Measurements from ENCODE around the gene NDUFB2. TPM values are rescaled to one million over a fixed set of nuclear protein-coding genes. Genes with fewer than 3 reads are reported as not detected.
"Not testable (repeated sequence)": the region's sequence is repeated elsewhere in the genome, so short reads cannot be mapped to it uniquely, and the experiment has no call there.

Gene NDUFB2
- total RNA-seq, 1 donor from 2014 or later, result 192 TPM

DNA sequence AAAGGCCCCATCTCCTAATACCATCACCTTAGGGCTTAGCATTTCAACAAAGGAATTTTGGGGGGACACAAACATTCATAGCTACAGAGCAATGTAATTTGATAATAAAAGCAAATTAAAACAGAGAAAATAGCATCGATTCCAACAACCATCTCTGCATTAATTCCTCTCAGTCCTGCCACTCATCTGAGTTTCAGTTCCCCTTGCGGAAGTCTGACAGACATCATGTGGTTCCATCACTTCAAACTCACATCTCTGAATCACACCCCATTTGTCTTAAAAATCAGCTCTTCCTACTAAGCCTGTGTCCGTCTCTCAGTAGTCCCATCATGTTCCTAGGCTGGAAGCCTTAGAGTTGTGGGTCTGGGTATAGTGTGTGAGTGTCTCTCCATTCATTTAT lies 20.2 kb upstream of the NDUFB2 start:
- no peaks in the 10 kb centered on the region for H3K9me3 Mint-ChIP-seq
- H3K4me1 Mint-ChIP-seq, result peaks cover 31% of the 10 kb centered on the region
- H3K27me3 Mint-ChIP-seq, result no peaks in the 10 kb centered on the region
- no peak overlapping the region for H3K4me3 Mint-ChIP-seq
- intact Hi-C loops (cut with micrococcal nuclease), result no loop called here
- DNase-seq, result no peak
- no peak overlapping the region for H3K27ac Mint-ChIP-seq
- peaks cover 35% of the 10 kb centered on the region for H3K36me3 Mint-ChIP-seq (ENCODE audit: low read depth)

DNA sequence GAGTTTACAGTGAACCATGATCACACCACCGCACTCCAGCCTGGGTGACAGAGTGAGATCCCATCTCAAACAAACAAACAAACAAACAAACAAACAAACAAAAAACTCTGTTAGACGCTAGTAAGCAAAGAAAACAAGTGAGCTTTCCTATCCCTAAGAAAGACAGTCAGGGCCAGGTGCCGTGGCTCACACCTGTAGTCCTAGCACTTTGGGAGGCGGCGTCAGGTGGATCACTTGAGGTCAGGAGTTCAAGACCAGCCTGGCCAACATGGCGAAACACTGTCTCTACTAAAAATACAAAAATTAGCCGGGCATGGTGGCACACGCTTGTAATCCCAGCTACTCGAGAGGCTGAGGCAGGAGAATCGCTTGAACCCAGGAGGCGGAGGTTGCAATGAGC lies 19.6 kb upstream of the NDUFB2 start:
- not testable (repeated sequence) for H3K4me3 Mint-ChIP-seq

DNA sequence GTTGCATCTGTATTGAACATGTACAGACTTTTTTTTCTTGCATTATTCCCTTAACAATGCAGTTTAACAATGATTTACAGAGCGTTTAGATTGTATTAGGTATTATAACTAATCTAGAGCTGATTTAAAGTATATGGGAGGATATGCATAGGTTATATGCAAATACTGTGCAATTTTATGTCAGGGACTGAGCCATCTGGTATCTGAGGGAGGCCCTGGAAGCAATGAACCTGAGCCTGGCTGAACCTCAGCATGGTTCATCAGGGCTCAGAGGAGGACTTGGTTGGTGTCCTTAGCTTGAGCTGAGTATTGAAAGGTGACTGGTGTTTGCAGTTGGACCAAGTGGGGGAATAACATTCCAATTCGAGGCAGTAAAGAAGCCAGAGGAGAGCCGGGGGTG lies 19.0 kb upstream of the NDUFB2 start:
- no peak for DNase-seq
- Mint-ChIP-seq H3K9me3 (no peaks in the 10 kb centered on the region), H3K4me3 (no peak overlapping the region), H3K27ac (no peak overlapping the region), H3K4me1 (peaks cover 26% of the 10 kb centered on the region), H3K36me3 (ENCODE audit: low read depth) (peaks cover 38% of the 10 kb centered on the region), H3K27me3 (no peaks in the 10 kb centered on the region)
- intact Hi-C loops (cut with micrococcal nuclease), result no loop called here

More for the DNA sequence above, 19.6 kb upstream of the NDUFB2 start:
- H3K27ac Mint-ChIP-seq; H3K9me3 Mint-ChIP-seq; intact Hi-C loops (cut with micrococcal nuclease); H3K27me3 Mint-ChIP-seq; DNase-seq: not testable (repeated sequence)
- H3K36me3 Mint-ChIP-seq (ENCODE audit: low read depth), result peaks cover 35% of the 10 kb centered on the region
- peaks cover 31% of the 10 kb centered on the region for H3K4me1 Mint-ChIP-seq

DNA sequence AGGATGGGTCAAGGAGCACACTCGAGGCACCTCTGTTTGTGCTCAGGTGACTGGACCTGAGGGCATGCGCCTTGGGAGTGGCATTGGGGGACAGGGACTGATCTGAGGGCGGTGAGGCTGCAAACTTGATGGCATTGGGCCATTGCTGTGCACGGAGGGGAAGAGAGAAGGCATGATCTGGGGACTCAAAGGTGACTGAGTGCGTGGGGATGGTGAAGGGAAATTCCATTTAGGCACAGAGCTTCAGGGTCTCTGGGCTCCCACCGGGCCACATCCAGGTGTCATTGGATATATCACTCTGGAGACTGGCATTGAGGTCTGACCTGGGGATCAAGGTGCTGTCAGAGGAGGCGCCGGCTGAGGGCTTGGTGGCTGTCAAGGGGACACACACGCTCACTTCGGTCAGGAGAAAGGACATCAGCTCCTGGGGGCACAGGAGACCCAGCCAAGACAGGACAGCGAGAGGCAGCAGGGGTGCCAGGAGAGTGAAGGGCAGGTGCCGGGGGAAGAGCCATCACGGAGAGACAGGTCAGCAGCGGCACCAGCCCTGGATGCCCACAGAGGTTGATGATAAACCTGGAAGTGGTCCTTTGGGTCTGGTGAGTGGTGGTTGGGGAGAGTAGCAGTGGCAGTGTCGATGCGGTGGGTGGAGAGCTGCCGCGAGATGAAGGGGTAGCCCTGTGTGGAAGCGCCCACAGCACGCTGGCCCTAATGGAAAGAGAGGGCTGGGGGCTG lies 18.3 kb upstream of the NDUFB2 start:
- Mint-ChIP-seq H3K4me1 (peaks cover 25% of the 10 kb centered on the region), H3K27ac (no peak overlapping the region), H3K9me3 (no peaks in the 10 kb centered on the region), H3K27me3 (no peaks in the 10 kb centered on the region), H3K4me3 (no peak overlapping the region), H3K36me3 (ENCODE audit: low read depth) (peaks cover 38% of the 10 kb centered on the region)
- no peak for DNase-seq
- intact Hi-C loops (cut with micrococcal nuclease), result no loop called here

DNA sequence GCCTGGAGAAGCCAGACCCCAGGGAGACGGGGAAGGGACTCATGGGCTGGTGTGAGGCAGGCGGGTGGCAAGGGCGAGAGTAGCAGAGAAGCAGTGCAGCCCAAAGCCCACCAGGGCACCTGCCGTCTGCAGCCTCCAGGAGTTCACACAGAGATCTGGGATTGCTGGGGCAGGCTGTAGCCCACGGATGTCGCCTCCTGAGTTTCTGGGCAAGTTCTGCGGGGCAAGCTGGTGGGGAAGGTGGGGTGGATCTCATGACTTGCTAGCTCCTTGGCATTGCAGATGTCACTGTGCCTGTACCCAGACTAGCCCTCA lies 17.7 kb upstream of the NDUFB2 start:
- H3K27me3 Mint-ChIP-seq, result no peaks in the 10 kb centered on the region
- no peak overlapping the region for H3K27ac Mint-ChIP-seq
- peaks cover 22% of the 10 kb centered on the region for H3K4me1 Mint-ChIP-seq
- peaks cover 38% of the 10 kb centered on the region for H3K36me3 Mint-ChIP-seq (ENCODE audit: low read depth)
- H3K9me3 Mint-ChIP-seq, result no peaks in the 10 kb centered on the region
- intact Hi-C loops (cut with micrococcal nuclease), result no loop called here
- no peak for DNase-seq
- no peak overlapping the region for H3K4me3 Mint-ChIP-seq

DNA sequence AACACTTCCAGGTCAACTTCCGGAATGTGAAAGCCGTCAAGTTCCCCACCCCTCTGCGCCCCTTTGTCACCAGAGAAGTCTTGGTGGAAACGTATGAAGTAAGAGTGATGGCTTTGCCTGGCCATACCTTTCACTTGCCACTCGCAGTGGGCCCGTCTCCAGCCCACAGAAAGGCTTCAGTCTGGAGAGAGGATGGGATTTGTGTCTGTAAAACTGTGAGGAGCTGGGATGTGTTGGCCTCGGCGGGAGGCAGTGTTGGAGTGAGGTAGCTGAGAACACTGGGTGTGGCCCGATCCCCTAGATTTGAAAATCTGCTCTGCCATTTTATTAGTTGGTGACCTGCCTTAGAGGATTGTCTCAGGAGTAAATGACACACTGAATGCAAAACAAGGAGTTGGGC lies 17.3 kb upstream of the NDUFB2 start:
- Mint-ChIP-seq H3K9me3 (no peaks in the 10 kb centered on the region), H3K4me1 (peaks cover 18% of the 10 kb centered on the region), H3K27me3 (no peaks in the 10 kb centered on the region), H3K36me3 (ENCODE audit: low read depth) (peaks cover 39% of the 10 kb centered on the region), H3K27ac (no peak overlapping the region), H3K4me3 (no peak overlapping the region)
- no peak for DNase-seq
- intact Hi-C loops (cut with micrococcal nuclease), result no loop called here

DNA sequence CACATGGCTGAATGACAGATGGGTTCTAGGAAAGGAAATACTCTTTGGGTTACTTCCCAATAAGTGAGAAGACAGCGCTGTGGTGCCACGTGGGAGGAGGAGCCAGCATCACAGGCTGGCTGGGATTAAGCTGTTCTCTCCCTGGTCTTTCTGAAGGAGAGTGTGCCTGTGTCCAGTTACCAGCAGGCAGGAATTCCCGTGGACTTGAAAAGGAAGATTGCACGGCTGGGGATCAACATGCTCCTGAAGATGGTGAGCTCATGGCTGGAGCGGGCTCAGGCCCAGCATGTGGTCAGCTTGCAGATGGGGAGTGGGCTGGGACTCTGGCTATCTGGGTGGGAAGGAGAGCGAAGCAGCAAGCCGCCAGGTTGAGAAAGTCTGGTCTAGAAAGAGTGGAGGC lies 15.6 kb upstream of the NDUFB2 start:
- DNase-seq, result no peak
- Mint-ChIP-seq H3K4me3 (no peak overlapping the region), H3K4me1 (peaks cover 7% of the 10 kb centered on the region), H3K9me3 (no peaks in the 10 kb centered on the region), H3K36me3 (ENCODE audit: low read depth) (peaks cover 37% of the 10 kb centered on the region), H3K27me3 (no peaks in the 10 kb centered on the region), H3K27ac (no peak overlapping the region)
- intact Hi-C loops (cut with micrococcal nuclease), result no loop called here

DNA sequence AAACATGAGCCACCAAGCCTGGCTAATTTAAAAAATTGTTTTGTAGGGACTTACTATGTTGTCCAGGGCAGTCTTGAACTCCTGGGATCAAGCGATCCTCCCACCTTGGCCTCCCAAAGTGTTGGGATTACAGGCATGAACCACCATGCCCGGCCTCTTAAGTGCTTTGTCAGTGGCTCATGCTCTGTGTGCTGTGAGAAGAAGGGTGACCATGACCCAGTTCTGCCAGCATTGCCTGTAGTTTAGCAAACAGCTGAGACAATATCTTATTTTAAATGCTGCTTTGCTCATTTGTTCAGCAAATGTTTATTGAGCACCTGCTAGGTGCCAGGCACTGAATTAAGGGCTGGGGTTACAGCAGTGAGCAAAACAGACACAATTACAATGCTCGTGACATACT lies 14.7 kb upstream of the NDUFB2 start:
- Mint-ChIP-seq H3K4me1 (peaks cover 3% of the 10 kb centered on the region), H3K36me3 (ENCODE audit: low read depth) (peaks cover 34% of the 10 kb centered on the region), H3K4me3 (no peak overlapping the region), H3K9me3 (no peaks in the 10 kb centered on the region), H3K27me3 (no peaks in the 10 kb centered on the region), H3K27ac (no peak overlapping the region)
- intact Hi-C loops (cut with micrococcal nuclease), result no loop called here
- no peak for DNase-seq

DNA sequence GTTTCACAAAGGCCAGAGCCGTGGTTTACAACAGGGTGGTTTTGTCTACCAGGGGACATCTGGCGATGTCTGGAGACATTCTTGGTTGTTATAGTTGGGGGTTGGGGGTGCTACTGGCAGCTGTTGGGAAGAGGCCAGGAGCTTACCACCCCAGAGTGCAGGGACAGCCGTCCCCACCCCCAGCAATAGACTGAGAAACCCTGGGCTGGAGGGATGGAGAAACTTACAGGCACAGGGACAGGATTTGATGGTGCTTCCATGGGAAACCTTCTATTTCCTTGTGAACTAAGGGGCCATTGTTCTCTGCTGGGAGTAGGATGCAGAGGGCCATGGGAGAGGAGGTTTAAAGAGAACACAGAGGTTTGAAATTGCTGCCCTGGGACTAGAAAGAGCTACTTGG lies 12.9 kb upstream of the NDUFB2 start:
- no peak overlapping the region for H3K27ac Mint-ChIP-seq
- H3K4me1 Mint-ChIP-seq, result no peaks in the 10 kb centered on the region
- no peaks in the 10 kb centered on the region for H3K9me3 Mint-ChIP-seq
- DNase-seq, result no peak
- H3K4me3 Mint-ChIP-seq, result no peak overlapping the region
- no peaks in the 10 kb centered on the region for H3K27me3 Mint-ChIP-seq
- intact Hi-C loops (cut with micrococcal nuclease), result no loop called here
- H3K36me3 Mint-ChIP-seq (ENCODE audit: low read depth), result peaks cover 31% of the 10 kb centered on the region

DNA sequence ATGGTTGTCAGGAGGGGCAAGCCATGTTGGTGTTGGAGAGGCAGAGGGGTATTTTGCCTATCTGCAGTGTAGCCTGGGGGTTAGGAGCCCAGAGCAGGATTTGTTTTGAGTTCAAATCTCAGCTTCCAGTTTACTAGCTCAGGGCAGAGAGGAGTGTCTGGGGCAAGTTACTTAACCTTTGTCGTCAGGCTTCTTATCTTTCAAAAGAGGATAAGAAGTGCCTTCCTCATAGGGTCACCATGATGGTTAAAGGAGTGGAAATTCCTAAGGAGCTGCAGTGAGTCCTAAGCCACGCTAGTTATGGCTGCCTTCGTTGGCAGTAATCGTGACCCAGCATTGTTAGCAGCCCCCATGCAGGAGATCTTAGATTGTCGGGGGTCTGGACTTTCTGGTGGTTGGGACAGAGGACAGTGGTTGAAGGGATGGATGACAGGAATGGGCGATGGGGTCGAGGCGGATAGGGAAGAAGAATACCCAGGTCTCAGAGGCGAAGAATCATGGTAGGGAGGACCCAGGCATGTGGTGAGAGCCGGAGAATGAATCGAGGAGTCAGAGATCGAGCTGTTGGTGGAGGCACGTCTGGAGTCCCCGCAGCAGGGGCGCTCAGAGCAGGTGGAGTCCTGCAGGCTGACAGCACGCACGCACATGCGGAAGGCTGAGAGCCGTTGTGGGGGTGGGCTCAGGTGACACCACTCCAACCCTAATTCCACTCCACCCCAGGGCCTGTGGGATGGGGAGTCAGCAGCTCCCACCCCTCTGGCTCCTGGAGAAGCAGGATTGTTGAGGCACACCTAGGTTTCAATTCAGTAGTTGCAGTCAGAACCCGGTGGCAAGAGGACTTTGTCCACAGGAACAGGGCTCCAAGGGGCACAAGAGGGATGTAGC lies 12.2 kb upstream of the NDUFB2 start:
- H3K36me3 Mint-ChIP-seq (ENCODE audit: low read depth), result peaks cover 26% of the 10 kb centered on the region
- intact Hi-C loops (cut with micrococcal nuclease), result no loop called here
- no peaks in the 10 kb centered on the region for H3K4me1 Mint-ChIP-seq
- no peaks in the 10 kb centered on the region for H3K27me3 Mint-ChIP-seq
- H3K9me3 Mint-ChIP-seq, result no peaks in the 10 kb centered on the region
- no peak overlapping the region for H3K27ac Mint-ChIP-seq
- H3K4me3 Mint-ChIP-seq, result no peak overlapping the region
- DNase-seq, result no peak

DNA sequence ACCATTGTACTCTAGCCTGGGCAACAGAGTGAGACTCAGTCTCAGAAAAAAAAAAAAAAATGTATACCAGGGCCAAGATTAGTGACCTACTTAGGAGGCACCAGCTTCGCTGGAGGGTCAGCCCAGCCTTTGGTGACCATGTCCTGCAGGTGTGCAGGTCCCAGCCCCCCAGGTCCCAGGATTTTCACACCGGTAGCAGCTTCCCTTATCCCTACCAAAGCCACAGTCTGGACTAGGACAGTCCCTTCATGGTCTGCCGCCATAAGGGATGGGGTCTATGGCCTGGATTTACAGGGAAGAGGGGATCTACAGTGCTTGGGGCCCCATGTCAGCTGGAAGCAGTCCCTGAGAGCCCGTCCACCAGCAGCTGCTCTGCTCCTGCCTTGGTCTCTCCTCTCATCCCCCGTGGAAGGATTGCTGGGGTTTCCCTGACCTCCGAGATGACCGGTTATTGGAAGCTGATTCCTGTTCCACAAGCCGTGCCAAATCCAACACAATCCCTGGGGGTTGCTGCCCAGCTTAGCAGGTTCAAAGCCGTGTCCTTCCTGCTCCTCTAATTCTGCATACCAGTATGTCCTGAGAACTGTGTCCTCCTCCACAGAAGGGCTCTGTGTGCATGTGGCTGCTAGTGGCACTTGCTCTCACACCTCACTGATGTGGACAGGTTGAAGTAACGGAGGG lies 11.0 kb upstream of the NDUFB2 start:
- no peak for DNase-seq
- Mint-ChIP-seq H3K27ac (no peak overlapping the region), H3K4me1 (no peaks in the 10 kb centered on the region), H3K4me3 (no peak overlapping the region), H3K9me3 (no peaks in the 10 kb centered on the region), H3K36me3 (ENCODE audit: low read depth) (peaks cover 26% of the 10 kb centered on the region), H3K27me3 (no peaks in the 10 kb centered on the region)
- intact Hi-C loops (cut with micrococcal nuclease), result no loop called here

DNA sequence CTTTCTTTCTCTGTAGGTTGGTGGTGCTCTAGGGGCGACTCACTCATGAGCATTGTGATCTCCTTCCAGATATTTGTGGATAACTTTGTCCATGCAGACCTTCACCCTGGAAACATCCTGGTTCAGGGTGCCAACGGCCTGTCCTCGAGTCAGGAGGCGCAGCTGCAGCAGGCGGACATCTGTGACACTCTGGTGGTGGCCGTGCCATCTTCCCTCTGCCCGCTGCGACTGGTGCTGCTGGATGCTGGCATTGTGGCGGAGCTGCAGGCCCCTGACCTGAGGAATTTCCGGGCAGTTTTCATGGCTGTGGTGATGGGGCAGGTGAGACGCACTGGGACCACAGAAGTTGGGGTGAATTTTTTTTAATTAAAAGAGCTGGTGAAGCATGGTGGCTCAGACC lies 9.6 kb upstream of the NDUFB2 start:
- no peak for DNase-seq
- Mint-ChIP-seq H3K4me3 (no peak overlapping the region), H3K36me3 (ENCODE audit: low read depth) (peaks cover 25% of the 10 kb centered on the region), H3K27me3 (no peaks in the 10 kb centered on the region), H3K9me3 (no peaks in the 10 kb centered on the region), H3K4me1 (no peaks in the 10 kb centered on the region), H3K27ac (no peak overlapping the region)
- intact Hi-C loops (cut with micrococcal nuclease), result no loop called here

DNA sequence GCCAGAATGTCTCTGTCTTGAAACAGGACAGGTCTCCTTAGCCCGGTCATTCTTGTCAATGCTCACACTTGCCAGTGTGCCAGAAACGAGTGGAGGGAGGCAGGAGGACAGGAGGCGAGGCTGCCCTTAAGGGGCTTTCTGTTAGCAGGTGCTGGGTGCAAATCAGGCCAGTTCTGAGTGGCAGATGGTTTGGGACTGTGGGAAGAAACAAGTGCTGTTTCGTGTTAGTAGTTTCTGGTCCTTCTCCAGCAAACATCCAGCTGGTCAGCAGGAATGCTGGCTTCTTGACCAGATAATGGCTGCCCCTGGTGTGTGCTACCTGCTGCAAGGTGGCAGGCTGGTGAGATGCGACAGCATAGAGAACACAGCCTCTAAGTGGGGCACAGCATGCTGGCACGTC lies 8.2 kb upstream of the NDUFB2 start:
- Mint-ChIP-seq H3K36me3 (ENCODE audit: low read depth) (peaks cover 26% of the 10 kb centered on the region), H3K4me1 (no peaks in the 10 kb centered on the region), H3K9me3 (no peaks in the 10 kb centered on the region), H3K27ac (no peak overlapping the region), H3K4me3 (no peak overlapping the region), H3K27me3 (no peaks in the 10 kb centered on the region)
- no peak for DNase-seq
- intact Hi-C loops (cut with micrococcal nuclease), result no loop called here
